Panc1 (cell line): ENCODE results near the gene FRK. TPM values are rescaled to one million over a fixed set of nuclear protein-coding genes. Genes with fewer than 3 reads are reported as not detected.

Source experiments
- ATAC-seq: fragments of 200-7000 bp; cut with Tn5 transposase; 2 replicates; pipeline ENCODE4 v1.9.1; 2020; ENCODE audit warnings: mild to moderate bottlenecking, moderate library complexity
- BruUV-seq: library from RNA; stranded (reverse); fragments of 400-500 nt; replicated peaks from 2 replicates; lab custom pipeline; 2021; lab: Mats Ljungman, UMichigan
- CTCF ChIA-PET: fragments of 300-600 bp; sonication (Branson Sonifier 250); formaldehyde crosslinking; loops from one replicate; lab custom pipeline; 2022; ENCODE audit warnings: antibody characterized with exemption; lab: Charles Lee
- POLR2A ChIA-PET: fragments of 300-600 bp; sonication (Branson Sonifier 250); formaldehyde crosslinking; loops from one replicate; lab custom pipeline; 2022; ENCODE audit warnings: antibody characterized with exemption; lab: Charles Lee
- DNase-seq: peaks from one replicate; pipeline ENCODE4 v3.0.0-alpha.2; 2010; ENCODE audit warnings: low read depth, low spot score
- H3K27ac ChIP-seq: 2 replicates; pipeline ENCODE4 v1.5.1; 2011; ENCODE audit warnings: mild to moderate bottlenecking, low read length, inconsistent platforms
- H3K27me3 ChIP-seq: fragments of 200-500 bp; sonication (Bioruptor generic); 2 replicates; pipeline ENCODE4 v1.6.0; 2014; ENCODE audit warnings: low read length, inconsistent platforms; ENCODE audit not compliant: control insufficient read depth, insufficient read depth
- H3K36me3 ChIP-seq: fragments of 200-500 bp; sonication (Bioruptor generic); 2 replicates; pipeline ENCODE4 v1.5.1; 2014; ENCODE audit warnings: inconsistent platforms, mild to moderate bottlenecking, low read length, moderate library complexity; ENCODE audit not compliant: control insufficient read depth, insufficient read depth
- H3K4me1 ChIP-seq: 2 replicates; pipeline ENCODE4 v1.5.1; 2011; ENCODE audit warnings: inconsistent platforms, mild to moderate bottlenecking, low read length, moderate library complexity; ENCODE audit not compliant: control insufficient read depth, insufficient read depth
- H3K4me3 ChIP-seq, 2 experiments: 2 replicates each; pipeline ENCODE4 v1.5.1; 2011 to 2012; ENCODE audit warnings: low read depth in 2 of 2, low read length in 2 of 2, mild to moderate bottlenecking in 2 of 2, inconsistent platforms in 1 of 2, moderate library complexity in 1 of 2
- H3K9me3 ChIP-seq: fragments of 200-500 bp; sonication (Bioruptor generic); 2 replicates; pipeline ENCODE4 v1.5.1; 2014; ENCODE audit warnings: low read depth, mild to moderate bottlenecking, inconsistent platforms, low read length, moderate library complexity; ENCODE audit not compliant: control insufficient read depth, insufficient read depth
- POLR2AphosphoS5 ChIP-seq: IDR thresholded peaks from 2 replicates; pipeline ENCODE4 v1.6.1; 2012; ENCODE audit warnings: mild to moderate bottlenecking, low read depth, low read length, moderate library complexity
- SIN3A ChIP-seq: IDR thresholded peaks from 2 replicates; pipeline ENCODE4 v1.6.1; 2012; ENCODE audit warnings: low read depth, mild to moderate bottlenecking, low read length, moderate library complexity, borderline replicate concordance; ENCODE audit not compliant: insufficient read depth
- TCF7L2 ChIP-seq: IDR thresholded peaks from 2 replicates; pipeline ENCODE4 v1.6.1; 2011; ENCODE audit warnings: mild to moderate bottlenecking, low read depth, low read length, inconsistent platforms
- in situ Hi-C: cut with HindIII; loops from 2 replicates; pipeline ENCODE4 v1.10.0; 2016; ENCODE audit warnings: low sequenced_read_pairs, low pct_unique_long_range_greater_than_20kb
- intact Hi-C: fragments of 100-400 bp; cut with micrococcal nuclease; formaldehyde crosslinking; loops from one replicate; pipeline ENCODE4 v1.10.0; 2022; ENCODE audit not compliant: unreplicated experiment
- total RNA-seq: library from RNA; stranded (reverse); gene quantifications from one replicate; pipeline ENCODE4 v1.2.1, GENCODE V29; 2021; ENCODE audit not compliant: unreplicated experiment
- TF ChIP-seq, protein P1 (sequence below), 2 experiments: IDR thresholded peaks; 2 replicates each; pipeline ENCODE4 v1.6.1; 2011 to 2012; ENCODE audit warnings: low read depth in 2 of 2, control low read depth in 1 of 2, low read length in 1 of 2, mild to moderate bottlenecking in 1 of 2, moderate library complexity in 1 of 2; ENCODE audit not compliant: insufficient read depth in 1 of 2
- TF ChIP-seq, protein P2 (sequence below): fragments of 450-650 bp; IDR thresholded peaks from 2 replicates; pipeline ENCODE4 v1.5.1; 2017; ENCODE audit warnings: mild to moderate bottlenecking

The FRK gene
- total RNA-seq, 1 experiment from 2014 or later: 2.5 TPM

- intact Hi-C loops: no loop called here
- Histone ChIP-seq H3K27me3 (no peaks in the 10 kb centered on the region), H3K36me3 (no peaks in the 10 kb centered on the region), H3K4me1 (0 out of 2 replicates have a peak, but pooled peaks cover 3% of the 10 kb centered on the region), H3K27ac (no peak overlapping the region), H3K4me3 (no peak overlapping the region), H3K9me3 (no peaks in the 10 kb centered on the region)
- in situ Hi-C loops: no loop called here
- CTCF ChIA-PET: no interaction called here
- no peak for DNase-seq
- no peak for ATAC-seq
- no TSS peak for BruUV-seq
- TF ChIP-seq TCF7L2 (no peak), SIN3A (no peak), POLR2AphosphoS5 (no peak)
- TF ChIP-seq, protein P1, sequence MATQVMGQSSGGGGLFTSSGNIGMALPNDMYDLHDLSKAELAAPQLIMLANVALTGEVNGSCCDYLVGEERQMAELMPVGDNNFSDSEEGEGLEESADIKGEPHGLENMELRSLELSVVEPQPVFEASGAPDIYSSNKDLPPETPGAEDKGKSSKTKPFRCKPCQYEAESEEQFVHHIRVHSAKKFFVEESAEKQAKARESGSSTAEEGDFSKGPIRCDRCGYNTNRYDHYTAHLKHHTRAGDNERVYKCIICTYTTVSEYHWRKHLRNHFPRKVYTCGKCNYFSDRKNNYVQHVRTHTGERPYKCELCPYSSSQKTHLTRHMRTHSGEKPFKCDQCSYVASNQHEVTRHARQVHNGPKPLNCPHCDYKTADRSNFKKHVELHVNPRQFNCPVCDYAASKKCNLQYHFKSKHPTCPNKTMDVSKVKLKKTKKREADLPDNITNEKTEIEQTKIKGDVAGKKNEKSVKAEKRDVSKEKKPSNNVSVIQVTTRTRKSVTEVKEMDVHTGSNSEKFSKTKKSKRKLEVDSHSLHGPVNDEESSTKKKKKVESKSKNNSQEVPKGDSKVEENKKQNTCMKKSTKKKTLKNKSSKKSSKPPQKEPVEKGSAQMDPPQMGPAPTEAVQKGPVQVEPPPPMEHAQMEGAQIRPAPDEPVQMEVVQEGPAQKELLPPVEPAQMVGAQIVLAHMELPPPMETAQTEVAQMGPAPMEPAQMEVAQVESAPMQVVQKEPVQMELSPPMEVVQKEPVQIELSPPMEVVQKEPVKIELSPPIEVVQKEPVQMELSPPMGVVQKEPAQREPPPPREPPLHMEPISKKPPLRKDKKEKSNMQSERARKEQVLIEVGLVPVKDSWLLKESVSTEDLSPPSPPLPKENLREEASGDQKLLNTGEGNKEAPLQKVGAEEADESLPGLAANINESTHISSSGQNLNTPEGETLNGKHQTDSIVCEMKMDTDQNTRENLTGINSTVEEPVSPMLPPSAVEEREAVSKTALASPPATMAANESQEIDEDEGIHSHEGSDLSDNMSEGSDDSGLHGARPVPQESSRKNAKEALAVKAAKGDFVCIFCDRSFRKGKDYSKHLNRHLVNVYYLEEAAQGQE (IDR thresholded peaks at IDR 0.05; ENCODE audit: insufficient read depth in 1 of 2, low read depth in 2 of 2, low read length in 1 of 2): no peak
- TF ChIP-seq, protein P2, sequence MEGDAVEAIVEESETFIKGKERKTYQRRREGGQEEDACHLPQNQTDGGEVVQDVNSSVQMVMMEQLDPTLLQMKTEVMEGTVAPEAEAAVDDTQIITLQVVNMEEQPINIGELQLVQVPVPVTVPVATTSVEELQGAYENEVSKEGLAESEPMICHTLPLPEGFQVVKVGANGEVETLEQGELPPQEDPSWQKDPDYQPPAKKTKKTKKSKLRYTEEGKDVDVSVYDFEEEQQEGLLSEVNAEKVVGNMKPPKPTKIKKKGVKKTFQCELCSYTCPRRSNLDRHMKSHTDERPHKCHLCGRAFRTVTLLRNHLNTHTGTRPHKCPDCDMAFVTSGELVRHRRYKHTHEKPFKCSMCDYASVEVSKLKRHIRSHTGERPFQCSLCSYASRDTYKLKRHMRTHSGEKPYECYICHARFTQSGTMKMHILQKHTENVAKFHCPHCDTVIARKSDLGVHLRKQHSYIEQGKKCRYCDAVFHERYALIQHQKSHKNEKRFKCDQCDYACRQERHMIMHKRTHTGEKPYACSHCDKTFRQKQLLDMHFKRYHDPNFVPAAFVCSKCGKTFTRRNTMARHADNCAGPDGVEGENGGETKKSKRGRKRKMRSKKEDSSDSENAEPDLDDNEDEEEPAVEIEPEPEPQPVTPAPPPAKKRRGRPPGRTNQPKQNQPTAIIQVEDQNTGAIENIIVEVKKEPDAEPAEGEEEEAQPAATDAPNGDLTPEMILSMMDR: no peak
- POLR2A ChIA-PET: no interaction called here
Measured at GRCh38 chr6:116015561-116015960, 45.1 kb downstream of the FRK start.

- Histone ChIP-seq H3K4me1 (0 out of 2 replicates have a peak, but pooled peaks cover 3% of the 10 kb centered on the region), H3K27me3 (no peaks in the 10 kb centered on the region), H3K36me3 (no peaks in the 10 kb centered on the region), H3K27ac (no peak overlapping the region), H3K4me3 (no peak overlapping the region), H3K9me3 (no peaks in the 10 kb centered on the region)
- ATAC-seq (no peak), DNase-seq (no peak)
- intact Hi-C loops (no loop called here), in situ Hi-C loops (no loop called here)
- TF ChIP-seq TCF7L2 (no peak), SIN3A (no peak), POLR2AphosphoS5 (no peak)
- TF ChIP-seq, protein P2: no peak
- TF ChIP-seq, protein P1 (IDR thresholded peaks at IDR 0.05; ENCODE audit: insufficient read depth in 1 of 2, low read depth in 2 of 2, low read length in 1 of 2): no peak
- POLR2A ChIA-PET: no interaction called here
- CTCF ChIA-PET: interaction anchor here (0.5 kb wide), 1 partner anchor 55 kb away, joined by 3 read pairs; no protein-coding TSS in a partner anchor
- BruUV-seq: no TSS peak
Measured at GRCh38 chr6:116012951-116013350, 47.7 kb downstream of the FRK start.
